Gastrocnemius medialis (tissue), 4 donors: ENCODE measurements around the gene APOLD1.
"Not testable (repeated sequence)": the region's sequence is repeated elsewhere in the genome, so short reads cannot be mapped to it uniquely, and the experiment has no call there.

ENCODE experiments used
- POLR2A ChIP-seq, 2 donors: fragments of 450-650 bp; IDR thresholded peaks; one replicate each; pipeline ENCODE4 v1.6.1; 2017; ENCODE audit warnings: antibody characterized with exemption in 2 of 2, mild to moderate bottlenecking in 2 of 2, moderate library complexity in 2 of 2
- TF ChIP-seq, protein P1 (sequence below), 5 experiments: fragments of 450-650 bp in 3 of 5; fragments of 200-600 bp in 2 of 5; sonication (generic) in 2 of 5; IDR thresholded peaks in 4 of 5; conservative IDR thresholded peaks in 1 of 5; 1 replicate in 4 of 5; 2 replicates in 1 of 5; pipeline ENCODE4 v1.5.1; 2016 to 2019; ENCODE audit warnings: antibody characterized with exemption in 5 of 5, mild to moderate bottlenecking in 3 of 5, moderate library complexity in 3 of 5

DNA sequence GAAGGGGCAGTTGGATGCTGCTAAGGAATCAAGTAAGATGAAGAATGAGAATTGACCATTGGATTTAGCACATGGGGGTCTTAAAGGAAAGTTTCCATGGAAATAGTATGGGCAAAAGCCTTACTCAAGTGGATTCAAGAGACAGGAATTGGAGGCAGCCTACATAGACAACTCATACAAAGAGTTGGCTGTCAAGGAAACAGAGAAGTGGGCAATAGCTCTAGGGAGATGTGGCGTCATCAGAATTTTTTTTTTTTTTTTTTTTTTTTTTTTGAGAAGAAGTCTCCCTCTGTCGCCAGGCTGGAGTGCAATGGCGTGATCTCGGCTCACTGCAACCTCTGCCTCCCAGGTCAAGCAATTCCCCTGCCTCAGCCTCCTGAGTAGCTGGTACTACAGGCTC, 16.2 kb downstream of the APOLD1 start:
- TF ChIP-seq, protein P1, sequence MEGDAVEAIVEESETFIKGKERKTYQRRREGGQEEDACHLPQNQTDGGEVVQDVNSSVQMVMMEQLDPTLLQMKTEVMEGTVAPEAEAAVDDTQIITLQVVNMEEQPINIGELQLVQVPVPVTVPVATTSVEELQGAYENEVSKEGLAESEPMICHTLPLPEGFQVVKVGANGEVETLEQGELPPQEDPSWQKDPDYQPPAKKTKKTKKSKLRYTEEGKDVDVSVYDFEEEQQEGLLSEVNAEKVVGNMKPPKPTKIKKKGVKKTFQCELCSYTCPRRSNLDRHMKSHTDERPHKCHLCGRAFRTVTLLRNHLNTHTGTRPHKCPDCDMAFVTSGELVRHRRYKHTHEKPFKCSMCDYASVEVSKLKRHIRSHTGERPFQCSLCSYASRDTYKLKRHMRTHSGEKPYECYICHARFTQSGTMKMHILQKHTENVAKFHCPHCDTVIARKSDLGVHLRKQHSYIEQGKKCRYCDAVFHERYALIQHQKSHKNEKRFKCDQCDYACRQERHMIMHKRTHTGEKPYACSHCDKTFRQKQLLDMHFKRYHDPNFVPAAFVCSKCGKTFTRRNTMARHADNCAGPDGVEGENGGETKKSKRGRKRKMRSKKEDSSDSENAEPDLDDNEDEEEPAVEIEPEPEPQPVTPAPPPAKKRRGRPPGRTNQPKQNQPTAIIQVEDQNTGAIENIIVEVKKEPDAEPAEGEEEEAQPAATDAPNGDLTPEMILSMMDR (IDR thresholded peaks at IDR 0.05 in 4 of 5, conservative IDR thresholded peaks at IDR 0.05 in 1 of 5) = not testable (repeated sequence)
- not testable (repeated sequence) for TF ChIP-seq POLR2A (IDR thresholded peaks at IDR 0.05)
